ENCODE measurements around the gene PALS2.

The PALS2 gene

GRCh38 chr7:24582166-24582565 lies 8.9 kb downstream of the PALS2 start:
- no peak for DNase-seq (ENCODE audit: low read depth in 2 of 2, low spot score in 1 of 2)

GRCh38 chr7:24587853-24588252 lies 14.6 kb downstream of the PALS2 start:
- peak; percentile 16 to 22 for DNase-seq (ENCODE audit: low read depth in 2 of 2, low spot score in 1 of 2)

- DNase-seq (ENCODE audit: low read depth in 2 of 2, low spot score in 1 of 2): no peak
Measured at GRCh38 chr7:24591152-24591551, 17.9 kb downstream of the PALS2 start.

GRCh38 chr7:24595671-24596418 lies 22.6 kb downstream of the PALS2 start:
- no peak for DNase-seq (ENCODE audit: low read depth in 2 of 2, low spot score in 1 of 2)

GRCh38 chr7:24597014-24597413 lies 23.8 kb downstream of the PALS2 start:
- no peak for DNase-seq (ENCODE audit: low read depth in 2 of 2, low spot score in 1 of 2)

GRCh38 chr7:24601600-24601999 lies 28.3 kb downstream of the PALS2 start:
- DNase-seq (ENCODE audit: low read depth in 2 of 2, low spot score in 1 of 2): no peak

GRCh38 chr7:24602860-24603456 lies 29.7 kb downstream of the PALS2 start:
- no peak for DNase-seq (ENCODE audit: low read depth in 2 of 2, low spot score in 1 of 2)

GRCh38 chr7:24604630-24605029 lies 31.4 kb downstream of the PALS2 start:
- no peak for DNase-seq (ENCODE audit: low read depth in 2 of 2, low spot score in 1 of 2)

GRCh38 chr7:24608504-24608903 lies 35.3 kb downstream of the PALS2 start:
- no peak for DNase-seq (ENCODE audit: low read depth in 2 of 2, low spot score in 1 of 2)

- no peak for DNase-seq (ENCODE audit: low read depth in 2 of 2, low spot score in 1 of 2)
Measured at GRCh38 chr7:24609059-24609458, 35.8 kb downstream of the PALS2 start.

GRCh38 chr7:24609570-24609969 lies 36.3 kb downstream of the PALS2 start:
- no peak for DNase-seq (ENCODE audit: low read depth in 2 of 2, low spot score in 1 of 2)

- DNase-seq (ENCODE audit: low read depth in 2 of 2, low spot score in 1 of 2): no peak
Measured at GRCh38 chr7:24611130-24611529, 37.9 kb downstream of the PALS2 start.

- no peak for DNase-seq (ENCODE audit: low read depth in 2 of 2, low spot score in 1 of 2)
Measured at GRCh38 chr7:24617957-24618616, 44.8 kb downstream of the PALS2 start.

- no peak for DNase-seq (ENCODE audit: low read depth in 2 of 2, low spot score in 1 of 2)
Measured at GRCh38 chr7:24619978-24620377, 46.7 kb downstream of the PALS2 start.

- no peak for DNase-seq (ENCODE audit: low read depth in 2 of 2, low spot score in 1 of 2)
Measured at GRCh38 chr7:24622646-24623182, 49.5 kb downstream of the PALS2 start.

Data from stimulated activated CD8-positive, alpha-beta memory T cell treated with anti-CD3 and anti-CD28 coated beads, Interleukin-4, amount 100 ng/mL, for 1 hour (primary cell).